NCI-H146 treated with DMSO at 0.1 percent for 48 hours (cell line): Measurements from ENCODE around the gene PYROXD2.
"Not testable (repeated sequence)": the region's sequence is repeated elsewhere in the genome, so short reads cannot be mapped to it uniquely, and the experiment has no call there.

Source experiments
- DNase-seq: peaks from one replicate; lab custom pipeline; 2025; ENCODE audit not compliant: unreplicated experiment; lab: John Stamatoyannopoulos, UW

The PYROXD2 gene

DNA sequence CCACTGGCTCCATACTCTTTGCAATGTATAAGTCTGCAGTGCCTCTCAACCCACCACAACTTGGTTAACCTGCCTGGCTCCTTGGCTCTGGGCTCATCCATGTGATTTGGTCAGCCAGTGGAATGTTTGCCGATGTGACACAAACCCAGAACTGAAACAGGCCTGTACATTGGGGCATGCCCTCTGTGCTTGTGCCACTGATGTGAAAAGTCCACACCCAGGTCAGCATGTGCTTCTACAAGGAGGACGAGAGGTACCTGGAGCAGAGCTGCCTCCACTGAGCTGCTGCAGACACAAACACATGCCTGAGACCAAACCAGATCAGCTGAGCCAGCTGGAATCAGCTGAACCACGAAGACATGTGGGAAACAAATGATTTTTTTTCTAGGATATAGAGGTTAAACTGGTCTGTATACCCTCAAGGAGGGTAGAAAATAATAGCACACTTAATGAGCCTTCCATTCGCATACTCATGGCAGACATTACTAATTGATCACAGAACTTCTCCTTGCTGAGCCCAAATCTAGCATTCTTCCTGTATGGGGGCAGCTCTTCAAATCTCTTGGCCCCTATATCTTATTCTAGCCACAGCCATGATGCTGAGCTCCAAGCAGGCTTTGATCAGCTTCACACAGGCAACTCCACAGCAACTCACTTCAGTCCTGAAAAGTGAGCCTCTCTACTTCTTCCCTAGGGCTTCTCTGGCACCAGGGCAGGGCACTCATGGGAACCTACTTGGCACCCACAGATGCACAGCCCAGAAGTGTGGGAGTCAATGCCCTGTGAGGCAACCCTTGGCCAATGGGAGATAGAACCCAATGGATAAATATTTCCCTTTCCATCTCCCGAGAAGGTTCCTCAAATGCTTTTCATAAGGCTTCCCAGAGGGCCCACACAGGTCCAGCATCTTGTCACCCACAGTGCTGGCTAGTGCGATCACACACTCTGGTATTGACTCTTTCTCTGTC, 18.6 kb downstream of the PYROXD2 start:
- DNase-seq, result no peak

DNA sequence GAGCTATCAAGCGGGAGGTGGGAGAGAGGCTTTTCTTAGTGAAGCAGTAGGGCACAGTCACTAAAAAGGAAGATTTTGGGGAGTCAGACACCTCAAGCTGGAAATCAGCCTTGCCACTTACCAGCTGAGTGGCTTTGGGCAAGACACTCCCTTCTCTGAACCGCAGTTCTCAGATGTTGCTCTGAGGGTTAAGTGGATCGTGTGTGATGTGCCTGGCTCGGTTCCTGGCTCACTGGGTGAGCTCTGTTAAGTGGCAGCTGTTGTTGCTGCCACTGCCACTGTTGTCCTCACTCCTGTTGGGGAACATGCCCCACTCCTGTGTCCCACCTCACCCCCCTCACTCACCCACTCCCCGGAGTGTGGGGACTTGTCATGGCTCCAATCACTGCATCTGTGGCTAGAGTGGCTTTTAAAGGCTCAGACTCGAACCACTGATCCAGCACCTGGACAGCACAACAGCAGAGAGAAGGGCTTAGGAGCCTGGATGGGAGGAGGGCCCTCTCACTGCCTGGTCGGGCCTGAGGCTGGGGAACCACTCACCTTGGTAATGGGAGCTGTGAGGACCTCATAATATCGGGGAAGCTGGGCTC, 20.0 kb downstream of the PYROXD2 start:
- no peak for DNase-seq

DNA sequence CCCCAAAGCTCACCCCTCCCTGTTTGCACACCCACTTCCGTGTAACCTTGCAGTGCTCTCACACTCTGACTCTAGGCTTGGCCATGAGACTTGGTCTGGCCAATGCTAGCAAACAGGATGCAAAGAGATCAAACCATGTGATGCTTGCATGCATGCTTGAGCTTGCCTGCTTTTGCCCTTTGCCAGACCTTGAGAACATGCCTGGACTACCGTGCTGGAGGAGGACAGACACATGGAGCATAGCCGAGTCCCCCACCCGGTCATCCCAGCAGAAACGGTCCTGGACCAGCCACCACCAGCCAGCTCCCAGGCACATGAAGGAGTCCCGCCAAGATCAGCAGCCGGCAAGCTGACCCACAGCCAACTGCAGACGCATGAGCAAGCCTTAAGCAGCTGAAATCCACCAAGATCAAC, 23.4 kb downstream of the PYROXD2 start:
- no peak for DNase-seq

DNA sequence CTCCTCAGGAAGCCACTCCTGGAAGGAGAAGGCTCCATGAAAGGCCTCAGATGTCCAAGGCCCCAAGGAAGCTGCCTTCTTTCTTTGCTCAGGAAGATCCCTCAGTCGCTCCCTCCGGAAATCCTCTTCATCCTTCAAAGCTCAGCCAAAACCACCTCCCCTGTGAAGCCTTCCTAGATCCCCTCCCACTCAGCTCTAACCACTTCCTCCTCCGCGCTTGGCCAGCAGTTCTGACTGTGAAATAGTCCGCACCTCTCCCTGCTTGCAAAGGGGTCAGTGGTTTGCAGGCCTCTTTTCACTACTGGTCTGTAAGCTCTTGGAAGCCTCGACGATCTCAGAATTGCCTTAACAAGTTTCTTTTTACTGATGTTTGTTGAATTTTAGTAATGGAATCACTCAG, 23.9 kb downstream of the PYROXD2 start:
- DNase-seq, result no peak

DNA sequence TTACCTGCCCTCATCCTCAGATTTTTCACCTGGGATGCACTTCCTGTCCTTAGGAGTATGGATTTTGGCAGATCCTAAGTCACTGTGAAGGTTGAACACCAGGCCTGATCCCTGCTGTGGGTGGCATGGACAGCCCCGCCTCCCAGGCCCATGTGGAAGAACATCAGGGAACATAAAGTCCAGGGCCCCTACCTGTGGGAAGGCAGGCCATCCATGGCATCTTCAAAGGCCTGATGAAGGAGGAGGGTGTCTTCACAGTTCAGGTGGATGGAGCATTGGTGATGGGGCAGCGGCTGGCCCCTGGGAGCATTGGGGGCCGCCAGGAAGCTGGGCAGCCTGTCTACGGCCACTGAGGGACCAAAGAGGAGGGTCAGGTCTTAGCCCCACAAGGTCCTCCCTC, 24.6 kb downstream of the PYROXD2 start:
- no peak for DNase-seq

DNA sequence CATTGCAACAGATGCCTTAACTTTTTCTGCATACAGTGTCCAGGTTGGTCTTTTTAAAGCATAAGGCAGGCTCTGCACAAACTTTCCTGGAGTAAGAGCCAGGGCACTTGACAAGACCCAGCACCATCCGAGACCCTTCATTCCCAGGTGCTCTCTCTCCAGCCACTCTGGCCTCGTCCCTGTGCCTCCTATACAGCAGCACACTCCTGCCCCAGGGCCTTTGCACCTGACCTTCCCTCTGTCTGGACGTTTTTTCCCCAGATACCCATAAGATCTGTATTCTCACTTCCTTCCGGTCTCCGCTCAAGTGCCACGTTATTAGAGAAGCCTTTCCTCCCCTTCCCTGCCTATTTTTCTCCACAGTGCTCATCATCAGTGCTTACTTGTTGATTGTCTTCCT, 25.6 kb downstream of the PYROXD2 start:
- no peak for DNase-seq

DNA sequence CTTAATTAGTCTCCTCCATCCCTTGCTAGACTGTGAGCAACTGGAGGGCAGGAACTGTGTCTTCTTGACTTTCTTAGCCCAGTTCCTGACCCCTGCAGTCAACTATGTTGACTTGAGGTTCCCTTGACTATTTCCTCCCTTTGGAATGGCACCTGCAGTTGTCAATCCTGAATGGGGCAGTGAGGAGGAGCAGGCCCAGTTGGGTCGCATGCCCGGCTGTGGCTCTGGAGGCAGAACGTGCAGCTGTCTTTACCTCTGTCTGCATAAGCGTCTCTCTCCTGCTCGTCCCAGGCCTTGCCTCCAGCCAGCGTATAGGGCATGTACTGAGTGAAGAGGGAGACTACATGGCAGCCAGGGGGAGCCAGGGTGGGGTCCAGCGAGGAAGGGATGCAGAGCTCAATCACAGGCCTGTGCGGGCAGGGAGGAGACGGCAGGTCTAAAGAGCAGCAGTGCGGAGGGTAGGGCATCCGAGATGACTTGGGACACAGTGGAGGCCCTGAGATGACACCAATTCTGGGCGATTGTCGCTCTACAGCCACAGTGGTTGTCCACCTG, 26.8 kb downstream of the PYROXD2 start:
- DNase-seq, result no peak

DNA sequence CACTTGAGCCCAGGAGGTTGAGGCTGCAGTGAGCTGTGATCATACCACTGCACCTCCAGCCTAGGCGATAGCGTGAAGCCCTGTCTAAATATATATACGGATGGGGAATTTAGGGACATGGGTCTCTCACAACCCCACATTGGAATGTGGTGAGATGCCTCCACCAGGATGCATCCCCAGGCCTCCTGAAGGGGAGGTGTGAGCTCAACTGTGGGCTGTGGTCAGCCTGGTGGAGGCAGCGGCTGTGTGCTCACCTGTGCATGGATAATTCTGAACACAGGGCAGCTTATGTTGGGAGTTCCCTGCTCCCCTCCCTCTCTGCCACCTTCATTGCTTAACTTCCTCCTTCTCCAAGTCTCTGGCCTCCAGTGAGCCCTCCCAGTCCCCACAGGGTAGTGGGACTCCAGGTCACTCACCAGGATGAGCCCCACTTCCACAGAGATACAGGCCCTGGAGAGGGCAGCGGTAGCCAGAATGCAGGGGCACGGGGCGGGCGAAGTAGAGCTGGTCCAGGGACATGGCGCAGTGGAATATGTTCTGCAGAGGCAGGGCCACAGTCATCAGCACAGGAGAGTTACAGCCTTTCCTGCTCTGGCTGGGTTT, 30.4 kb downstream of the PYROXD2 start:
- no peak for DNase-seq

DNA sequence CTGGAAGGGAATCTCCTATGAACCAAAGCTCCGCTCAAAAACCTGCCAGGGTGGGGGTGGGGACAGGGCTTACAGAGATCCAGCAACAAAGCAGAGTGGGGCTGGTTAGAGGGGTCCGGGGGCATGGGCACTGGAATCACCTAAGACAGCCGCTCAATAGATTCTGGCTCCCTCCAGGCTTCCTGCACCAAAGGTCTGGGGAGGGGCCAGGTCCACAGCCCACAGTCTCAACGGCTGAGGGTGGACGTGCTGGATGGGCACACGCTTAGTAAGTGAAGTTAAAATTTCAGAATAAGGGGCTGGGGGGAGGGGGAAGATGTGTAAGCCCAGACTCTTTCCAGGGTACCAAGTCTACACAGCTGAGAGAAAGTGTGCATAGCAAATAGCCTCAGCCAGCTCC, 31.1 kb downstream of the PYROXD2 start:
- DNase-seq, result no peak

DNA sequence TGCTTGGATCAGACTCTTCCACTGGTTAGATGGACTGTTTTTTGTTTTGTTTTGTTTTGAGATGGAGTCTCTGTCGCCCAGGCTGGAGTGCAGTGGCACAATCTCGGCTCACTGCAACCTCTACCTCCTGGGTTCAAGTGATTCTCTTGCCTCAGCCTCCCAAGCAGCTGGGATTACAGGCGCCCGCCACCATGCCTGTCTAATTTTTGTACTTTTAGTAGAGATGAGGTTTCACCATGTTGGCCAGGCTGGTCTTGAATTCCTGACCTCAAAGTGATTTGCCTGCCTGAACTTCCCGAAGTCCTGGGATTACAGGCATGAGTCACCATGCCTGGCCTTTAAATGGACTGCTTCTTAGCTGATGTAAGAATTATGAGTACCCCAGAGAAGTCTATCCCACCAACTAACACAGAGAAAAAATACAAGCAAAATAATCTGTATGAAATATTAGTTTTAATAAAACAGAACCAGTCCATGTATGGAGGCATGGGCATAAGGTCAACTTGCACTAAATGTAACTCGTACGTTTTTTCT, 31.8 kb downstream of the PYROXD2 start:
- not testable (repeated sequence) for DNase-seq

DNA sequence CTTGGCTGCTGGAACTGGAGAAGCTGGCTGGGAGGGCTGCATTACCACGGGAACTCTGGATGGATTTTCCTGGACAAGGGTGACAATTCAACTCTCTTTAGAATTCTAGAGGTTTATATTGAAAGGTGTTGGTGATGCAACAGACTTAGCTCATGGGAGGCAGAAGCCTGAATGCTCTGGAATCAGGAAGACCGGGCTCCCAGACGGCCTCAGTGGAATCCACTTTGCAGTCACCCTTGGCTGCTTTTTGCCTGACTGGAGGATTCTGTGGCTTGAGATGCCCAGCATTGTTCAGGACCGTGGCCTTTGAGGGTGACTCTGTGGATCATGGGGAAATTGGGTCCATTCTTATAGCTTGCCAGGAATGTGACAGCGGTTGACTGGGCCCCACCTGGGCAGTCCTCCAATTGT, 32.3 kb downstream of the PYROXD2 start:
- DNase-seq, result no peak

DNA sequence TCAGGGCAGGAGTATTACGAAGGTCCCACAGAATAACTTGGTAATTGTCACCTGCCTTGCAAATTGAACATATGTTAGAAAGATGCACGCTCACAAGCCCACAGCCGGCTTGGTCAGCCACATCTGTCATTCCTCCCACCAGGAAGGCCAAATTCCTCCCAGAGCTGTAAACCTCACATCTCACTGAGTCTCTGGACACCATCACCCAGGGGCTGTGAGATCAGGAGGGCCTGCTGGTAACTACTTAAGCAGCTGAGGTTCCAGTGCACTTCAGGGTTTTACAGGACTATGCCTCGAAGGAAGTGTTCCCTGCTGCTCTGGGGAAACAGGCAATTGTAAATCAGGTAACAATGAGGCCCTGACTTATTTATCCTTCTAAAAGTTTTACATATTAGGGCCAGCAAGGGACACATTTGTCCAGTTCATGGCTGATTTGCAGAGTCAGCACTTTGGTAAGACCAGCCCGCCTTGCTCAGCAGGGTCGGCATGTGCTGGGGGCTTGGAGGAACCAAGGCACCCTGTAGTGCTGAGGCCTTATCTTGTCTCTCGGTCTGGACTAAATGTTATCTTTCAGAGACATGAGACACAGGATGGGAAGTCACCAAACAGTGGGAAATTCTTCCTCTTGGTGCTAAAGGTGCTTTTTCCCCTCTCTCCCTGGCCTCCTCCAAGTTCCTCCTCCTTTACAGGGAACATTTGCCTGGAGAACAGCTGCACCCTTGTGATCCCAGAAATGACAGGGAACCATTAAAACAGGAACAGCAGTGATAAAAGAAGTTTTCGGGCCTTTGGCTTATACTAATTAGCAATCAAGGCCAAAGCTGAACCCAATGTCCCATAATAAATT, 34.3 kb downstream of the PYROXD2 start:
- DNase-seq, result no peak

DNA sequence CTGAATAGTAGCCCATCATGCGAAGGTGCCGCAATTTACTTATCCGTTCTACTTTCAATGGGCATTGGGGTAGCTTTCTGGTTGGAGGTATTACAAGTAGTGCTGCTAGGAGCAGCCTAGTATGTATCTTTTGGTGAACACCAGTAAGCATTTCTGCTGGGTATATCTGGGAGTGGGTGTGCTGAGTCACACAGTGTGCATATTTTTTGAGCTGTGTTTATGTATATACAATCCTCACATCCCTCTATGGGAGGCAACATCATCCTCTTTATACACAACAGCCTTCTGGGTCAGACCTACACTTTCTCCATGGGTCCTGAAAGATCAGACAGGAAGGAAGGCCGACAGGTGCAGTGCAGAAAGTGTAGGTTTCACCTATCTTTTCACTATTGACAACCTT, 36.3 kb downstream of the PYROXD2 start:
- no peak for DNase-seq

DNA sequence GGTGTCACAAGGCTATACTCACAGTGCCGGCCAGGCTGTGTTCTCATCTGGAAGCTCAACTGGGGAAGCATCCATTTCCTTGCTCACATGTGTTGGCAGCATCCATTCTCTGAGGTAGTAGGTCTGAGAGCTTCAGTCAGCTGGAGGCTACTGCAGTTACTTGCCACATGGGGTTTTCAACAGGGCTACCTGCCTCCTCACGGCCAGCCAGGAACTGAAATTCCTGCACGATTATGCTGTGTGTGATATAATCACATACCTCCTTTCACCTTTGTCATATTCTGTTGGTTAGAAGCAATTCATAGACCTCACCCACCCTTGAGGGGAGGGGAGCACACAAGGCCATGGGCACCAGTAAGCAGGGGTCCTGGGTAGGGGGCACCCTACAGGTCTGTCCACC, 37.4 kb downstream of the PYROXD2 start:
- no peak for DNase-seq

DNA sequence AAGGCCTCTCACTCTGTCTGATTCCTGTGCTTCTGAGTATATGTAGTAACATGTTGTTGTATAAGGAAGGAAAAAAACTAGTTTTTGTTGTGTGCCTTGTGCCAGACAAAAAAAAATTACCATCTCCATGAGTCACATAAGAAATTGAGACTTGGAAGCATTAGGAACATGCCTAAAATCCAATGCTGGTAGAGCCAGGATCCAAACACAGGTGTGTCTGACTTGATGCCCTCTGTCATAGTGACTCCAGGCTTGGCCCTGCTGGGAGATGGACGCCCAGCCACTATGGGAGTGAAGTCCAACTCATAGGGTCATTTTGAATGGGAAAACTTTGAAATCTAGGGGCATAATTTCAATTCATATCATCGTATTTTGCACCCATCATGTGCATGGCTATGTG, 38.0 kb downstream of the PYROXD2 start:
- no peak for DNase-seq

DNA sequence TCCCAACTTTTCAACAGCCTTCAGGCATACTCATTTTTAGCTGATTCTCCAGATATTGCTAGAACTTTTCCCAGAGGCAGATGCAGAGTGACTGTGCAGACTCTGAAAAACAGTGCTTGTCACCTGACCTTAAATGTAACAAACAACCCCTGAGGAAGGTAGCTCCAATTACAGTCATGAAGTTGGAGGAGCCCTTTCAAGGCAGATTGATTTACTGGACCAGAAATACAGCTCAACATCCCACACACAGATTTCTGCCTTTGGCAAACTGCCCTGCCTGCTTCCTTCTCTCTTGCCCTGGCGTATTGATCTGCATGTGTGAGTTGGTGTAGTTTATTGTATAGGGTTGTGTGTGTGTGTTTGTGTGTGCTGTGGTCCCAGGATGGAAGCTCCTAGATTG, 38.5 kb downstream of the PYROXD2 start:
- DNase-seq, result no peak

DNA sequence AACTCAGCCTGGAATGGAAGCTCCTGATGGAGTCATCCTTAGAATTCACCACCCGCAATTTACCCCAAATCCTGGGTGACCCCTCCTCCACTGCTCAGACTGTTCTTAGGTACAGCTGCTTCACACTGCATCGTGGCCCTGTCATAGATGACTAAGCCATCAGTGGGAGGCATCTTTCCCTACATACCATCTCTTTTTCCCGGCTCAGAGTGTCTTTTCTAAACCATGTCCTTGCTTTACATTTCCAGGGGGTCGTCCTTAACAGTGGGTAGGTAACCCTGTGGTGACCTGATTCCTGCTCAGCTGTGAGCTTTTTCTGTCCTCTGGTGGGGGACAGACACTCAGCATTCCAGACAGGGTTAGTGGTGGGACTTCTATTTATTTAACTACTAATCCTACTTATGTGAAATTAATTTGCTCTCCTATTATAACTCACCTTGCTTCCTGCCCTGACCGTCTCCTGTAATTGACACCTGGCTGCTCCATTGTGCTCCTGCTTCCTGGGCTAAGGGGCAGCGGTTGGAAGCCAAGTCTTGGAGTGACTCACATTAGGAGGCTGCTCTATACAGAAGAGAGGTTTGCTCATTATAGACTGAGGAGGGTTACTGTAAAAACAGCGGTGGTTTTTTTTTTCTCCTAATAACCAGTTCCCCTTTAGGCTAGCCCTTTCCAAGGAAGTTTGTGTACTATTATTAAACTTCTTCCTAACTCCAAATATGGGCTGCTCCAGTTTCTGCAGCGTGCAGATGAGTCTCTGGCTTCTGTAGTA, 40.6 kb downstream of the PYROXD2 start:
- peak; percentile 75 for DNase-seq

DNA sequence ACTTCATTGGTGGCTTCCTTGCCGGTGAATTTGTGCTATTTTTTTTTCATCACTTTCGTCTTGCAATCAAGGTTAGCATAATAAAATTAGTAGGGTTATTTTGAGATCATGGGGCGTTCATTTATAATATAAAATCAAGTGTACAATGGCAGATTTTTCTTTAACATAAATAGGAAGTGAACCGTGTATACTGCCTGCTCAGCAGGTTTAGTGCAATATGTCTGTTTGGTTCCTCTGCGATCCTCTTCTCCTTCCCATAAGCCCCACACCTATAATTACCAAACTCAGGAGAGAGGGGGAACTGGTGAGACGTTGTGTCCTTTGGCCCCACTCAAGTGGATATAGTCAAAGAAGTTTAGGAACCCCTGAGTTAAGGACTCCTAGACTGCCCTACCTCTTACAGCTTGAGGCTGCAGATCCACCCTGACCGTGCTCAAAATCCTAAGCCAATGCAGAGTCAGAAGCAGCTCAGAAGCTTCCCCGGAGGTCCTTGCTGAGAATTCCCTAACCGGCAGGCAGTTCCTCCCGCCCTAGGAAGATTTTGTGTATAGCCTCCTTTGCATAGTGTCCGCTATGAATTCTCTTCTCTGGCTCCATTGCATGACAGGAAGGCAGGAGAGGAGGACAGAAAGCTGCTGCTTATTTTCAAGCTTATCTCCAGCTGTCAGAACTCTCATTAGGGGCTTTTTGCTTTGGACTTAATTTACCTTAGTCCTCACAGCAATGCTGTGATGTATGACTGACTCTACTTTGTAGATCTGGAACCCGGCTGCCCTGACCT, 41.5 kb downstream of the PYROXD2 start:
- no peak for DNase-seq
